MM.1S (cell line): ENCODE measurements around the gene SELENOW.

ENCODE experiments used
- DNase-seq: peaks from one replicate; pipeline ENCODE4 v3.0.0-alpha.2; 2015
- H2AFZ ChIP-seq: fragments of 300-600 bp; sonication (generic); 2 replicates; pipeline ENCODE4 v1.6.0; 2016; ENCODE audit warnings: antibody characterized with exemption, low read length
- H3F3A ChIP-seq: fragments of 300-600 bp; sonication (generic); 2 replicates; pipeline ENCODE4 v1.6.1; 2016; ENCODE audit warnings: mild to moderate bottlenecking, antibody characterized with exemption, low read length, moderate library complexity, mixed read lengths; ENCODE audit not compliant: insufficient read depth
- H3K27ac ChIP-seq: fragments of 300-600 bp; sonication (generic); 2 replicates; pipeline ENCODE4 v1.5.1; 2016; ENCODE audit warnings: mild to moderate bottlenecking, low read length
- H3K27me3 ChIP-seq: fragments of 300-600 bp; sonication (generic); replicated peaks from 2 replicates; pipeline ENCODE4 v1.6.0; 2016; ENCODE audit warnings: low read length; ENCODE audit not compliant: insufficient read depth
- H3K36me3 ChIP-seq: fragments of 300-600 bp; sonication (generic); replicated peaks from 2 replicates; pipeline ENCODE4 v1.6.1; 2016; ENCODE audit warnings: mild to moderate bottlenecking, low read length, mixed read lengths; ENCODE audit not compliant: insufficient read depth
- H3K4me1 ChIP-seq: fragments of 300-600 bp; sonication (generic); 2 replicates; pipeline ENCODE4 v1.6.1; 2016; ENCODE audit warnings: low read length, mixed read lengths
- H3K4me2 ChIP-seq: fragments of 300-600 bp; sonication (generic); 2 replicates; pipeline ENCODE4 v1.6.0; 2016; ENCODE audit warnings: low read depth, low read length
- H3K4me3 ChIP-seq: fragments of 300-600 bp; sonication (generic); 2 replicates; pipeline ENCODE4 v1.5.1; 2016; ENCODE audit warnings: low read length, mixed read lengths
- H3K79me2 ChIP-seq: fragments of 300-600 bp; sonication (generic); 2 replicates; pipeline ENCODE4 v1.6.1; 2016; ENCODE audit warnings: mixed run types, low read length, mixed read lengths
- H3K9ac ChIP-seq: fragments of 300-600 bp; sonication (generic); 2 replicates; pipeline ENCODE4 v1.6.1; 2016; ENCODE audit warnings: low read length, mixed read lengths
- H3K9me2 ChIP-seq: fragments of 300-600 bp; sonication (generic); replicated peaks from 2 replicates; pipeline ENCODE4 v1.6.1; 2016; ENCODE audit warnings: mild to moderate bottlenecking, low read length, mixed read lengths; ENCODE audit not compliant: insufficient read depth
- H3K9me3 ChIP-seq: fragments of 300-600 bp; sonication (generic); replicated peaks from 2 replicates; pipeline ENCODE4 v1.6.1; 2016; ENCODE audit warnings: mild to moderate bottlenecking, low read length, mixed read lengths; ENCODE audit not compliant: insufficient read depth
- H4K20me1 ChIP-seq: fragments of 300-600 bp; sonication (generic); 2 replicates; pipeline ENCODE4 v1.6.1; 2016; ENCODE audit warnings: mild to moderate bottlenecking, low read length, moderate library complexity, mixed read lengths; ENCODE audit not compliant: insufficient read depth
- EZH2 ChIP-seq: fragments of 300-600 bp; sonication (generic); optimal IDR thresholded peaks from 2 replicates; pipeline ENCODE3; 2017; ENCODE audit warnings: low read depth, mild to moderate bottlenecking, antibody characterized with exemption, low read length, mixed read lengths
- EZH2phosphoT487 ChIP-seq: fragments of 300-600 bp; sonication (generic); IDR thresholded peaks from 2 replicates; pipeline ENCODE4 v1.6.1; 2018; ENCODE audit warnings: antibody characterized with exemption, low read length
- TF ChIP-seq, protein P1 (sequence below): fragments of 300-600 bp; sonication (generic); IDR thresholded peaks from 2 replicates; pipeline ENCODE4 v1.5.1; 2016; ENCODE audit warnings: antibody characterized with exemption, low read length, mixed read lengths

SELENOW gene

DNA sequence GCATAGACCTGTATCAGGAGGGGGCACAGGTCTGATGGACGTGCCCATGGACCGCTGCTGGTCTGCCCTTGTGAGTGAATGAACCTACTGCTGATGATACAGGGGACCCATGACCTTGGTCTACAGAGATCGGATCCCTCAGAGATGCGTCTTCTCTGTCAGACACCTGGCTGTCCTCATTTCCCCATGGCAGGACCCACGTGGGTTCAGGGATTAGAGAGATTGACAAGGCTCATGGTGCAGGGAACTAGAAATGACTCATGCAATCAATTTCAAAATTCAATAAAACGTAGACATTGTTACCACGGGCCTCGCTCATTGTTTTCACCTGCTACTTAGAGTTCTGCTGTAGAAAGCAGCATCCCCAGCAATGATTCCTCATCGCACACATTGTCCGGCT is 26.8 kb downstream of the SELENOW start:
- H2AFZ ChIP-seq = no peak overlapping the region
- H4K20me1 ChIP-seq = no peaks in the 10 kb centered on the region
- H3K4me3 ChIP-seq = no peak overlapping the region
- no peak for DNase-seq
- no peak overlapping the region for H3K4me2 ChIP-seq
- no peak overlapping the region for H3K9ac ChIP-seq
- H3K4me1 ChIP-seq = no peaks in the 10 kb centered on the region
- H3K79me2 ChIP-seq = no peaks in the 10 kb centered on the region
- peaks cover 47% of the 10 kb centered on the region for H3K27me3 ChIP-seq
- TF ChIP-seq, protein P1, sequence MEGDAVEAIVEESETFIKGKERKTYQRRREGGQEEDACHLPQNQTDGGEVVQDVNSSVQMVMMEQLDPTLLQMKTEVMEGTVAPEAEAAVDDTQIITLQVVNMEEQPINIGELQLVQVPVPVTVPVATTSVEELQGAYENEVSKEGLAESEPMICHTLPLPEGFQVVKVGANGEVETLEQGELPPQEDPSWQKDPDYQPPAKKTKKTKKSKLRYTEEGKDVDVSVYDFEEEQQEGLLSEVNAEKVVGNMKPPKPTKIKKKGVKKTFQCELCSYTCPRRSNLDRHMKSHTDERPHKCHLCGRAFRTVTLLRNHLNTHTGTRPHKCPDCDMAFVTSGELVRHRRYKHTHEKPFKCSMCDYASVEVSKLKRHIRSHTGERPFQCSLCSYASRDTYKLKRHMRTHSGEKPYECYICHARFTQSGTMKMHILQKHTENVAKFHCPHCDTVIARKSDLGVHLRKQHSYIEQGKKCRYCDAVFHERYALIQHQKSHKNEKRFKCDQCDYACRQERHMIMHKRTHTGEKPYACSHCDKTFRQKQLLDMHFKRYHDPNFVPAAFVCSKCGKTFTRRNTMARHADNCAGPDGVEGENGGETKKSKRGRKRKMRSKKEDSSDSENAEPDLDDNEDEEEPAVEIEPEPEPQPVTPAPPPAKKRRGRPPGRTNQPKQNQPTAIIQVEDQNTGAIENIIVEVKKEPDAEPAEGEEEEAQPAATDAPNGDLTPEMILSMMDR = no peak
- no peak for TF ChIP-seq EZH2
- no peak for TF ChIP-seq EZH2phosphoT487
- H3K9me3 ChIP-seq = no peaks in the 10 kb centered on the region
- no peak overlapping the region for H3K27ac ChIP-seq
- H3K9me2 ChIP-seq = no peaks in the 10 kb centered on the region
- no peaks in the 10 kb centered on the region for H3F3A ChIP-seq
- H3K36me3 ChIP-seq = no peaks in the 10 kb centered on the region

DNA sequence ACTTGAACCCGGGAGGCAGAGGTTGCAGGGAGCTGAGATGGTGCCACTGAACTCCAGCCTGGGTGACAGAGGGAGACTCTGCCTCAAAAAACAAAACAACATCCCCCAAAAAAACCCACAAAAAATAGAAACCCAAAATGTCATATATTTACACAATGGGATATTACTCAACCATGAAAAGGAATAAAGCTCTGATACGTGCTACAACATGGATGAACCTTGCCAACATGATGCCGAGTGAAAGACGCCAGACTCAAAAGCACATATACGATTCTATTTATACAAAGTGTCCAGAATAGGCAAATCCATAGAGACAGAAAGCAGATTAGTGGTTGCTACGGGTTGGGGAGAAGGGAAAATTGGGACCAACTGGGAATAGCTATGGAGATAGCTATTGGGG is 27.9 kb downstream of the SELENOW start:
- no peaks in the 10 kb centered on the region for H3K36me3 ChIP-seq
- no peaks in the 10 kb centered on the region for H3K9me2 ChIP-seq
- no peak for TF ChIP-seq EZH2
- TF ChIP-seq EZH2phosphoT487 = no peak
- TF ChIP-seq, protein P1 = no peak
- no peaks in the 10 kb centered on the region for H3K4me1 ChIP-seq
- H3K9me3 ChIP-seq = no peaks in the 10 kb centered on the region
- H4K20me1 ChIP-seq = no peaks in the 10 kb centered on the region
- H3K79me2 ChIP-seq = no peaks in the 10 kb centered on the region
- no peaks in the 10 kb centered on the region for H3F3A ChIP-seq
- no peak for DNase-seq
- no peak overlapping the region for H3K4me3 ChIP-seq
- H3K27ac ChIP-seq = no peak overlapping the region
- H2AFZ ChIP-seq = no peak overlapping the region
- no peak overlapping the region for H3K9ac ChIP-seq
- peaks cover 56% of the 10 kb centered on the region for H3K27me3 ChIP-seq
- no peak overlapping the region for H3K4me2 ChIP-seq

DNA sequence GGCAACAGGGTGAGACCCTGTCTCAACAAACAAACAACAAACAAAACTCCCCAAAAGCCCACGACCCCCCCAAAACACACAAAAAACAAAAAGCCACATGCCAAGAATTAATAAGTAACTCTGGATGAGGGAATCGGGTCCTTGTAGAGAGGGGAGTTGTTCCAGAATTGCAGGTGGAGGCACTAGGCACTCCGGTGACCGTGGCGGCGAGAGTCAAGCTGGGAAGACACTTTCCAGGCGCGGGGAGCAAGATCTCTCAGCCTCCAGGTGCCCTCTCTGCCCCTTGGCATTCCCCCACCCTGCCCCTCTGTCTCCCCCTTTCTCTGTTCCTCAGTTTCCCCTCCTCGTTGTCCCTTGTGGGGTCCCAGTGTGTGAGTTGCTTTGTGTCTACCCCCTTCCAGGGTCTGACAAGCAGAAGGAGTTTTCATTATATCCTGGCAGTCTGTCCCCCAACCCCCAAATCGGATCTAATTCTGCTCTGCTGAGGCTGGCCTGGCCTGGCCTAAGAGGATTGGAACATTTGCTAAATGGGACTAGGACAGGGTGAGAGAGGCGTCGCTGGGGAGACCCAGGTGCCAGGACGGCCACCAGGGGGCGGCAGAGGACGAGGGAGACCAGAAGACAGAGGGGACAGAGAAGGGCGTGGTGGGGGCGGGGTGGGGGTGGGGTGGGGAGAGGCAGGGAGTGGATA is 34.9 kb downstream of the SELENOW start:
- Histone ChIP-seq H3K4me1 (no peaks in the 10 kb centered on the region), H3K4me2 (no peak overlapping the region)

More for the DNA sequence above, 34.9 kb downstream of the SELENOW start:
- Histone ChIP-seq H3K27ac (no peak overlapping the region), H3K9me3 (no peaks in the 10 kb centered on the region), H3F3A (no peaks in the 10 kb centered on the region), H3K9me2 (no peaks in the 10 kb centered on the region), H3K36me3 (no peaks in the 10 kb centered on the region), H3K4me3 (no peak overlapping the region), H4K20me1 (no peaks in the 10 kb centered on the region), H3K9ac (no peak overlapping the region), H3K27me3 (peaks cover 53% of the 10 kb centered on the region), H2AFZ (no peak overlapping the region), H3K79me2 (no peaks in the 10 kb centered on the region)
- TF ChIP-seq, protein P1 = peak; percentile 59
- TF ChIP-seq EZH2 = no peak
- no peak for TF ChIP-seq EZH2phosphoT487
- DNase-seq = peak; percentile 44
